ENCODE results near the gene NAT8L. TPM values are rescaled to one million over a fixed set of nuclear protein-coding genes. Genes with fewer than 3 reads are reported as not detected.

Gene NAT8L
- total RNA-seq, 4 donors from 2014 or later = 4.2 to 113 (median 13.8) TPM

GRCh38 chr4:2090642-2091041 is 31.5 kb downstream of the NAT8L start:
- no peak for TF ChIP-seq CTCF (IDR thresholded peaks at IDR 0.05; ENCODE audit: low read depth)

GRCh38 chr4:2091990-2092668 is 33.0 kb downstream of the NAT8L start:
- no peak for TF ChIP-seq CTCF (IDR thresholded peaks at IDR 0.05; ENCODE audit: low read depth)

GRCh38 chr4:2092669-2093053 is 33.5 kb downstream of the NAT8L start:
- TF ChIP-seq CTCF (IDR thresholded peaks at IDR 0.05; ENCODE audit: low read depth) = no peak

- TF ChIP-seq CTCF (IDR thresholded peaks at IDR 0.05; ENCODE audit: low read depth) = no peak
Observed at GRCh38 chr4:2093265-2093664, 34.1 kb downstream of the NAT8L start.

- no peak for TF ChIP-seq CTCF (IDR thresholded peaks at IDR 0.05; ENCODE audit: low read depth)
Observed at GRCh38 chr4:2094545-2094944, 35.4 kb downstream of the NAT8L start.

- TF ChIP-seq CTCF (IDR thresholded peaks at IDR 0.05; ENCODE audit: low read depth) = no peak
Observed at GRCh38 chr4:2095236-2096072, 36.3 kb downstream of the NAT8L start.

- TF ChIP-seq CTCF (IDR thresholded peaks at IDR 0.05; ENCODE audit: low read depth) = no peak
Observed at GRCh38 chr4:2096073-2096609, 37.0 kb downstream of the NAT8L start.

Measured in subcutaneous adipose tissue (tissue), 4 donors.